RPMI7951 (cell line): ENCODE results near the gene C2CD2L. TPM values are rescaled to one million over a fixed set of nuclear protein-coding genes. Genes with fewer than 3 reads are reported as not detected.
"Not testable (repeated sequence)": the region's sequence is repeated elsewhere in the genome, so short reads cannot be mapped to it uniquely, and the experiment has no call there.

ENCODE experiments used
- DNase-seq: peaks from one replicate; pipeline ENCODE4 v3.0.0-alpha.2; 2012; ENCODE audit warnings: low read depth
- total RNA-seq: library from RNA; depleted of rRNA; stranded (reverse); fragments of >200 nt; shearing (Covaris generic); gene quantifications from 2 replicates; pipeline ENCODE4 v1.2.3, GENCODE V29; 2014

The C2CD2L gene
- total RNA-seq, 1 experiment from 2014 or later = 3.2 TPM

DNA sequence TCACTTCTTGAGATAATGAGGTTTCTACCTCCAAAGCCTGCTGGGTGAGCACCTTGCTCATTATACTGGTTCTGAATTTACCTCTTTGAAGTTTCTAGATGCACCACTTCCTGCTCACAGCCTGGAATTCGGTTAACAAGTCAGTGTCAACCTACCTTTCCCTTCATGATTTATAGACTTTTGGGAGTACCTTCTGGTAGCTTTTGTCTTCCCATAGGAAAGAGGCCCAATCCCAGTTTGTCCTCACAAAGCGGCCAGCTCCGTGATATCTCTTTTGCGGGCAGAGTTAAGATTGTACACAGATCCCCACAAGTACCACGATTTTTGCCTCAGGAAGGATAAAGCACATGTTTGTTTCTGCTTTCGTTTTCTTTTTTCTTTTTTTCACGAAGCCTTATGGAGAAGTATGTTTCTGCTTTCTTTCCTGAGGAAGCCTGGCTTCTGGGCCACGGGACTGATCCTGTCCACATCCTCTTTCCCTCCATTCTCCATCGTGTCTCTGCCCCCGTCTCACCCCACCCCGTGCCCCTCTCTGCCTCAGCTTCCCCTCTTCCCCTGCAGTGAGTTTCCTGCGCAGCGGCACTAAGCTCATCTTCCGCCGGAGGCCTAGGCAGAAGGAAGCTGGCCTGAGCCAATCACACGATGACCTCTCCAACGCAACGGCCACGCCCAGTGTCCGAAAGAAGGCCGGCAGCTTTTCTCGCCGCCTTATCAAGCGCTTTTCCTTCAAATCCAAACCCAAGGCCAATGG is 8.5 kb downstream of the C2CD2L start:
- DNase-seq = no peak

- no peak for DNase-seq
Measured at GRCh38 chr11:119116235-119116594, 9.1 kb downstream of the C2CD2L start.

GRCh38 chr11:119116601-119117000 is 9.5 kb downstream of the C2CD2L start:
- no peak for DNase-seq

- no peak for DNase-seq
Measured at GRCh38 chr11:119117004-119117706, 10.0 kb downstream of the C2CD2L start.

DNA sequence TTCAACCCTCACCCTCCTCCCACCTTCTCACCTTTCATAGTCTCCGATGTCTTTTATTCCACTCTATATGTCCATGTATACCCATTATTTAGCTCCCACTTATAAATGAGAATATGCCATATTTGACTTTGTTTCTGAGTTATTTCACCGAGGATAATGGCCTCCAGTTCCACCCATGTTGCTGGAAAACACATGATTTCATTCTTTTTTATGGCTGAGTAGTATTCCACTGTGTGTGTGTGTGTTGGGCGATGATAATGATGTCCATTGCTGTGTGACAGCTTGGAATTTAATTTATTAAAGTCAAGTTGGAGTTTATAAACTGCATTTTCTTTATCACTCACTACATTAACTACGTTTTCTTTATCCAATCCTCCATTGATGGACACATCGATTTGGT is 11.1 kb downstream of the C2CD2L start:
- no peak for DNase-seq

GRCh38 chr11:119118946-119119345 is 11.8 kb downstream of the C2CD2L start:
- DNase-seq = no peak

- DNase-seq = peak; percentile 79
Measured at GRCh38 chr11:119120639-119121007, 13.5 kb downstream of the C2CD2L start.

DNA sequence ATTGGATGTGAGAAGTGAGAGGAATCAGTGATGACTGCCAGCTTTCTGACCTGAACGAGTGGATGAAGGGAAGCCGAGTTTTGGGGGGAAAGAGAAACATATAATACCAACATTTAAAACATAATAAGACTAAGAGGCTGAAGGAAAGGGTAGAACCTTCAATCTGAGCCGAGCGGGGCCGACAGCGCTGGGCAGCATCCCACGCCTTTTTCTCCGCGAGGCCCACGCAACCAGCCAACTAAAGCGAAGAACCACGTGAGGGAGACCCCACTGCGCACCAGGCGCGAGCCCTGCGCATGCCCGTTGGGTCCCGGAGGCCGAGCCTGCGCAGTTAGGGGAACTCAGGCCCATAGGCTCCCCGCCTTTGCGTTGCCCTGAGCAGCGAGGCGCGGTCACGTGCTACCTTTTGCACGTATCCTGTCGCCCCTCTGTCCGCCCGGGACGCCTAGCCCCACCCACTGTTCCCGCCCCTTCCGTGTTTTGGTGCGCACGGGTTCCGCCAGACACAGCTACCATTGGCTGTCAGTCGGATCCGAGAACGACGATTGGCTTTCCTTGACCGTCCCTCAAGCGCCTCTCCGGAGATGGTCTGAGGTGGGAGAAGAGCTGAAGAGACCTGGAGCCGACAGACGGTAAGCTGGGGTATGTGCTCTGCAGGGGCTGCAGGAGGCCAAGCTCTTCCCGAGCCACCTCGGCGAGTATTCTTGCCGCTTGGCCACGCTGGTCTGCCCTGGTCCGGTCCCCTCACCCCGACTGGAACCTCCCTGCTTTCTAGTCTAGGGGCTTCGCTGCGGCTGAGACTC is 14.1 kb downstream of the C2CD2L start, which contains the start of gene HINFP:
TSS of gene HINFP (plus strand) at position 573 of the 803 bp plus-strand sequence. CDS start 5,365 bp downstream, outside the sequence.
- peak; percentile 99 for DNase-seq

- DNase-seq = no peak
Measured at GRCh38 chr11:119121811-119122124, 14.6 kb downstream of the C2CD2L start.

DNA sequence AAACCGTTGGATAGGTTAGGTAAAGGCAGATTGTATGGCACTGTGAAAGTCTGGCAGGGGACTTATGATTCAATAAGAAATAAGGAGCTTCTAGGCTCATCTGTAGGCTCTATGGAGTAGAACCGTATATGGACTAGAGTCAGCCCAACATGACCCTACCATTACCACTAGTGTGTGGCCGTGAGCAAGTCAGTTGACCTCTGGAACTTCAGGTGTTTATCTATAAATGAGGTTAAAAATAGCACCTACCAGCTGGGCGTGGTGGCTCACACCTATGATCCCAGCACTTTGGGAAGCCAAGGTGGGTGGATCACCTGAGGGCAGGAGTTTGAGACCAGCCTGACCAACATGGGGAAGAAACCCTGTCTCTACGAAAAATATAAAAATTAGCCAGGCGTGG is 18.7 kb downstream of the C2CD2L start:
- DNase-seq = no peak

DNA sequence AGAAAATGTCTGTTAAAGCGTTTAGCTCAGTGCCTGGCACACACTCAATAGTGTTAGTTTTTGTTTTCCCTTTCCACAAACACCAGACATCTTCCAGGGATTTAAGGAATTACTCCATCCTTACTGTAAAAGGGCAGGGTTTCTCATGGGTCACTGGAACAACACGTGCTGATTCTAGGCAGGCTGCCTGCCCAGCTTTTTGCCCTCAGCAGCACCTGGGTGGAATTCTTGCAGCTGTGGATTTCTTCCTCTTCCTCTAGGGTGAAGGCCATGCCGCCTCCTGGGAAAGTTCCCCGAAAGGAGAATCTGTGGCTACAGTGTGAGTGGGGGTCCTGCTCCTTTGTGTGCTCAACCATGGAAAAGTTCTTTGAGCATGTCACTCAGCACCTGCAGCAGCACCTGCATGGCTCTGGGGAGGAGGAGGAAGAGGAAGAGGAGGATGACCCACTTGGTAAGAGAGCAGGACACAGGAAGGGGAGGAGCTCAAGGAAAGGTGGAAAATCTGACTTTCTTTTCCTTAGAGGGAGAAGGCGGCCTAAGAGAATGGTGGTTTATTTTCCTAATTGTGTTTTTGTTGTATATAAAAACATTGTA is 19.6 kb downstream of the C2CD2L start:
- no peak for DNase-seq

DNA sequence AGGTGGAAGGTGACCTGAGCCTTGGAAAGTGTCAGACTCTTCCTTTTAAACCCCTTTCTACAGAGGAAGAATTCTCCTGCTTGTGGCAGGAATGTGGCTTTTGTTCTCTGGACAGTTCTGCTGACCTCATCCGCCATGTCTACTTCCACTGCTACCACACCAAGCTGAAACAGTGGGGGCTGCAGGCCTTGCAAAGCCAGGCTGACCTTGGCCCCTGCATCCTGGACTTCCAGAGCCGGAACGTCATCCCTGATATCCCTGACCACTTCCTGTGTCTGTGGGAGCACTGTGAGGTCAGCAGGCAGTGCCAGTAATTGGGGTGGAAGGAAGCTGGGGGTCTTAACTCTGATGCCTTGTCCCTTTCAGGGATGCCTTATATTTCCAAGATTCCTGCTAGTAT is 23.5 kb downstream of the C2CD2L start:
- peak; percentile 21 for DNase-seq

DNA sequence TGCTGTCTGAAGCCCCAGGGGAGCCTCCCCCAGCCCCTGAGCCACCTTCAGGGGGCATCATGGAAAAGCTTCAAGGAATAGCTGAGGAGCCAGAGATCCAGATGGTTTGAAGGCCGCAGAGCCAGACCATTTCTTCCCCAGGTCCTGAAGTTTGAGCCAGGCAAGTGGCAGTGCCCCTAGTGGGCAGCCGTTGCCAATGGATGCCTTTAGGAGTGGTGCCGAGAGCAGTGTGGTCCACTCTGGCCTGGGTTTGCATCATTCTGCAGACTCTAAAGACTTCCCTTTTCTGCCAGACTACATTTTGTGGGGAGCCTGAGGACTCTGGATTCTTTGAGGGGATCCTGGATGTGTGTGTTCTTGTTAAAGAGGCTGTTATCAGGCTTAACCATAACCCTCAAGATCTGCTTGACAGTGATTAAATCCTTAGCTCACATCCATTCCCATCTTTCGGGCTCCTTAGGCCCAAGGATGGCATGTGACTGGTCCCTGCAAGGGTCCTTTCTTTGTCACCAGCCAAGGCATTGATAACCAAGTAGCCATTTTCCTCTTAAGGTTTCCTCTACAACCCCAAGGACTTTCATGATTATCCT is 27.3 kb downstream of the C2CD2L start:
- DNase-seq = no peak

GRCh38 chr11:119139276-119139675 is 32.1 kb downstream of the C2CD2L start:
- not testable (repeated sequence) for DNase-seq

DNA sequence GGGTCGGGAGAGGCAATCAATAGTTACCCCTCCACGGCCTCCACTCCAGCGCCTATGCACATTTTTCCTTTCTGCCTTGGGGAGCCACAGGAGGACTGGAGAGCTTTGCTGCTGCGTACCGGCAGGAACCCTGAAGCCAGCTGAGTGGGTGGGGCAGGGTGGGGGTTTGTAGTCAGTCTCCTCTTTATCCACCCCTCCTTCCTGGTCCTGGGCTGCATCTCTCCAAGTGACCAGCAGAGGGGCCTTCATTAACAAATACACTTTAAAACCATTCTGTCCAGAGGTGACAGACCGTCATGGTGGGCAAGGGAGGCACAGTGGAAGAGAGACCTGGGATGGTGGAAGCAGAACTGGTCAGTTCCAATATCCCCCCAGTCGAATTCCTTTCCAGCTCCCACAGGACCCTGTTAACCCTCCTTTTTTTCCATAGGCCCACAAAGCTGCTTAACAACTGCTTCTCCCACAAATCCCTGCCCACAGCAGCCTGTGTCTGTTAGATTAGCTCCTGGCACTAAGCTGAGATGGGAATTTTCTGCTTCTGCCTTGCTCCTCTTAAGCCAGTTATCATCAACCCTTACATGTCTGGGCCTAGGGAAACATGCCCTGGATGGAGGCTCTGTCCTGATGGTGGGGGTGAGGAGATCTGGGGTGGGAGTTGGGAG is 37.8 kb downstream of the C2CD2L start:
- DNase-seq = peak; percentile 81

DNA sequence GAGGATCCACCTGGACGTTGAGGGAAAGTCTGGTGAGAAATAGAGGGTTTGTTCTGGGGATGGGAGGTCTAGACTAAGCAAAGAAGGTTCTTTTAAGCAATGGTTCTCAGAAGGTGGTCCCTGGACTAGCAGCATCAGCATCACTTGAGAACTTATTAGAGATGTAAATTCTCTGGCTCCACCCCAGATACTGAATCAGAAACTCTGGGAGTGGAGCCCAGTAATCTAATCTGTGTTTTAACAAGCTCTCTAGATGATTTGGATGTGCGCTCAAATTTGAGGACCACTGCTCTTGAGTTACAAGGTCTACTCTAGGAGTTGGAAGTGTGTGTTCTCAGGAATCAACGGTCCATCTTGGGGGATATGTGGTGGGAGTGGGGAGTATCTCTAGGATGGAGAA is 38.4 kb downstream of the C2CD2L start:
- DNase-seq = no peak

DNA sequence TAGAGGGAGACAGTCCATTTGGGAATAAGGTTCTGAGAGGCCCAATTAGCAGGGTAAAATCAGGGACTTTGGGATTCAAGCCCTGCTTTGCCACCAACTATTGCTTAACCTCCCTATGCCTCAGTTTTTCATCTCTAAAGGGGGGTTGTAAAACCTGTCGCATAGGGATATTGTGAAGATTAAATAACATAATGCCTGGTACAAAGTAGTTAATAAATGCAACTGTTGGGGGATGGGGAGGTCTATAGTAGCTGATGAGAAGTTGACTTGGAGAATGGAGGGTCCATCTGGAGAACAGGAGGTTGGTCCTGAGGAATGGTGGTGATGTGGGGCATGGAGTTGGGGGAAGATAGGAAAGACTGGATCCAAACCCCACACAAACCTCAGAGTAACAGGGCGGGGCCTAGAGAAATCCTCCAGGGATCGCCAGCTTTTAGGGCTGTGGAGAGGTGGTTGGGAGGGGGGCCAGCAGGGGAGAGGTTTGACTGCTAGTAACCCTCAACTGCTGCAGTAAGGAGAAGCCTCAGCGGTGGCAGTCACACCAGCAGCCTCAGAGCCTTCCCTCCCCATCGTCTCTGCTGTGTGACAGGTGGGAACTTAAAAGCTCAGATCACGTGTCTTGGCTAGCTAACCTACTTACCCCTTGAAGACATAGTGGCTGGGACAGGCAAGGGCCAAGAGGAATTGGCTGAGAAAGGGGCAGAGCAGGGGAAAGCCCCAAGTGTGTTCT is 40.6 kb downstream of the C2CD2L start:
- DNase-seq = no peak

- DNase-seq = no peak
Measured at GRCh38 chr11:119148720-119149017, 41.5 kb downstream of the C2CD2L start.

DNA sequence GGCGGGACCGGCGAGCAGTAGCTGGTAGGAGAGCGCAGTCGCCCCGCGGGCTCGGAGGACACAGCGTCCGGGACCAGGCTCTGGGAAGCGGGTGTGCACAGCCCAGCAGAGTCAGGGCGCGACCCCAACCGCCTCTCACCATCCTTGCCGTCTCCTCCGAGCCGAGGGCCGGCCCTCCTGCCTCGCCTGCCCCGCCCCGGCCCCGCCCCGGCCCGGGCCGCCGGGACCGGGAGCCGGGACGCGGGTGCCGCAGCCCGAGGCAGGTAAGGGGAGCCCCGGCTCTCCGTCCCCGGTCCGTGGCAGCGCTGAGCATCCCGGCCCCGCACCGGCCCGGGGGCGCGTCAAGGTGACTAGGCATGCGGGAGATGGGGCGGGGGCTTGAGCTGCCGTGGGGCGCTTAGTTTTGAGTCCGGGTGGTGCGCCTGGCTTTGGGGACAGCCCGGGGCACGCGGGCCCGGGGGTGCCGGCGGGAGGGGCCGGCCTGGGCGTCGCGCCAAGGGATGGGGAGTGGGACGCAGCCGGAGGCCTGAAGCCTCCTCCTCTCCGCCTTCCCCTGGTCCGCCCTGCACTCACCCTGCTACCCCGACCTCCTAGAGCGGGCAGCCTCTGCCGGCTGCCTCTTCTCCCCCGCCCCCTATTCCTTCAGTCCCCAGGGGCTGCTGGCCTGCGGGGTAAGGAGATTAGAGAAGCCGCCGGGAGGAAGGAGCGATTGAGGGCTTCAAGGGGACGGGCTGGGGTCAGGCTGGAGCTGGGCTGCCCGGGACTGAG is 42.1 kb downstream of the C2CD2L start, which contains the start of gene ABCG4:
TSS of gene ABCG4 (plus strand) at position 35 of the 768 bp plus-strand sequence. CDS start 914 bp downstream, outside the sequence.
- peak; percentile 28 for DNase-seq

DNA sequence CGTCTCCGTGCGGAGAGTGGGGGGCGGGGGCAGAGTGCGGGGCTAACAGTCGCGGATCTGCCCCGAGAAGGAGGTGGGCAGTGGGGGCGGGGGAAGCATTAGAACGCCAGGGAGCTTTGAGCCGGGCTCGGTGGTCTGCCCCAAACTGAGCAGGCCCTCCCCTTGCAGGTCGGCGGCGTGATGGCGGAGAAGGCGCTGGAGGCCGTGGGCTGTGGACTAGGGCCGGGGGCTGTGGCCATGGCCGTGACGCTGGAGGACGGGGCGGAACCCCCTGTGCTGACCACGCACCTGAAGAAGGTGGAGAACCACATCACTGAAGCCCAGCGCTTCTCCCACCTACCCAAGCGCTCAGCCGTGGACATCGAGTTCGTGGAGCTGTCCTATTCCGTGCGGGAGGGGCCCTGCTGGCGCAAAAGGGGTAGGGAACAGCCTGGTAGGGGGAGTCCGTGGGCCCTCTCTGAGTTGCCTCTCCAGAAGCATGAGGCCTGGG is 42.7 kb downstream of the C2CD2L start:
- DNase-seq = no peak
